Kidney (tissue), 14 donors: Measurements from ENCODE around the gene FRMD6. TPM values are rescaled to one million over a fixed set of nuclear protein-coding genes. Genes with fewer than 3 reads are reported as not detected.
"Not testable (repeated sequence)": the region's sequence is repeated elsewhere in the genome, so short reads cannot be mapped to it uniquely, and the experiment has no call there.

Experiments used
- DNase-seq, 5 donors: peaks; one replicate each; pipeline ENCODE4 v3.0.0-alpha.2; 2013 to 2020
- FAIRE-seq: peaks from 2 replicates; lab custom pipeline; 2012; peaks lifted over from hg19 to GRCh38; lab: Jason Lieb, UNC
- H3K27ac ChIP-seq, 2 donors: one replicate each; pipeline ENCODE4 v1.7.0; 2013; ENCODE audit warnings: low read depth in 2 of 2, low read length in 2 of 2, inconsistent platforms in 1 of 2
- H3K27me3 ChIP-seq: one replicate; pipeline ENCODE4 v1.7.1; 2013; ENCODE audit warnings: low read length, inconsistent platforms; ENCODE audit not compliant: control insufficient read depth, insufficient read depth
- H3K36me3 ChIP-seq, 3 donors: one replicate each; pipeline versions ENCODE4 v1.7.0 to v1.7.1; 2013; ENCODE audit warnings: low read length in 3 of 3, control low read depth in 1 of 3, inconsistent platforms in 1 of 3; ENCODE audit not compliant: insufficient read depth in 3 of 3, control insufficient read depth in 2 of 3
- H3K4me1 ChIP-seq, 3 donors: one replicate each; pipeline versions ENCODE4 v1.7.0 to v1.7.1; 2013; ENCODE audit warnings: low read length in 3 of 3, inconsistent platforms in 1 of 3, low read depth in 1 of 3; ENCODE audit not compliant: control insufficient read depth in 2 of 3, insufficient read depth in 2 of 3
- H3K4me3 ChIP-seq, 3 donors: one replicate each; pipeline versions ENCODE4 v1.7.0 to v1.8.1; 2013; ENCODE audit warnings: low read length in 3 of 3, control low read depth in 1 of 3, inconsistent platforms in 1 of 3
- H3K9ac ChIP-seq, 3 donors: one replicate each; pipeline versions ENCODE4 v1.7.0 to v1.7.1; 2013; ENCODE audit warnings: low read length in 3 of 3, control low read depth in 1 of 3, inconsistent platforms in 1 of 3
- H3K9me3 ChIP-seq, 3 donors: one replicate each; pipeline versions ENCODE4 v1.7.0 to v1.7.1; 2013; ENCODE audit warnings: low read length in 3 of 3, control low read depth in 1 of 3, inconsistent platforms in 1 of 3; ENCODE audit not compliant: control insufficient read depth in 2 of 3, insufficient read depth in 1 of 3
- CTCF ChIP-seq: IDR thresholded peaks from 3 replicates; pipeline ENCODE4 v1.5.1; 2012; ENCODE audit warnings: mild to moderate bottlenecking, moderate library complexity, borderline replicate concordance; ENCODE audit not compliant: insufficient read depth; ENCODE audit errors: extremely low read depth
- intact Hi-C: fragments of 100-400 bp; cut with DNase I; formaldehyde crosslinking; loops from one replicate; pipeline ENCODE4 v1.11.1; 2022
- polyA plus RNA-seq: library from polyadenylated mRNA; stranded (reverse); fragments of 350-450 nt; fragmentation: Illumina TruSeq; extraction: RNeasy Lipid Tissue Mini Kit (QIAGEN cat#74804); gene quantifications from one replicate; pipeline ENCODE4 v1.2.3, GENCODE V29; 2014; ENCODE audit warnings: low read depth, low replicate concordance; ENCODE audit not compliant: insufficient read depth
- total RNA-seq: library from RNA; stranded (reverse); fragmentation: NEBNext Ultra II Directional; extraction: Animal tissue kit (Norgen Biotek cat#: 25700); gene quantifications from one replicate; pipeline ENCODE4 v1.2.1, GENCODE V29; 2021
- donor health status: control.
- donor health status: control.
- donor health status: control.
- donor health status: control.
- donor health status: control.
- donor health status: DM: yes; HTN: yes; CAD: no.
- donor health status: Normal renal cell carcinoma (clear cell type).

The FRMD6 gene
- total and polyA plus RNA-seq, 2 donors from 2014 or later = 2.4 to 16.5 TPM

DNA sequence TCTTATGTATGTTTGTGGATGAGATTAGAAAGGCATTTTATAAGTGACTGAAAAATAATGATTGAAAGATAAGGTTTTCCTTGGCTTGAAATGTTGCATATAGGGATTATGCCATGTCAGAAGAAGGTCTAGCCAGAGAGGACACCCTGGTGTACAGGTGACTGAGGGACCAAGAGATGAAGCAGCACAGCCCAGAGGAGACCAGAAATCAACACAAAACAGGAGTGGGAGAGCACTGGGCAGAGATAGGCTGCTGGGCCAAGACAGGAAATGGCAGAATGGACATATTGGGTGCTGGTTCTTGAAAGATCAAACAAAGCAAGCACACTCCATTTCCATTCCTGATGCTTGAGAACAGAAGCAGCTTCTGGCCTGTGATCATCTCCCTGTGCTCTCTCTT, 24.4 kb upstream of the FRMD6 start:
- intact Hi-C loops = no loop called here
- no peak for DNase-seq

GRCh38 chr14:51628238-51628637, 23.5 kb upstream of the FRMD6 start:
- Histone ChIP-seq H3K9me3 (no peaks in the 10 kb centered on the region), H3K4me3 (no peak overlapping the region), H3K27me3 (no peaks in the 10 kb centered on the region), H3K27ac (no peak overlapping the region), H3K36me3 (no peaks in the 10 kb centered on the region), H3K4me1 (no peaks in the 10 kb centered on the region), H3K9ac (no peak overlapping the region)
- intact Hi-C loops = no loop called here
- FAIRE-seq (no peak), DNase-seq (no peak)
- no peak for TF ChIP-seq CTCF

More for the DNA sequence above, 24.4 kb upstream of the FRMD6 start:
- no peak for TF ChIP-seq CTCF
- Histone ChIP-seq H3K4me1 (no peaks in the 10 kb centered on the region), H3K27ac (no peak overlapping the region), H3K36me3 (no peaks in the 10 kb centered on the region), H3K9me3 (no peaks in the 10 kb centered on the region), H3K4me3 (no peak overlapping the region), H3K27me3 (no peaks in the 10 kb centered on the region), H3K9ac (no peak overlapping the region)
- no peak for FAIRE-seq

DNA sequence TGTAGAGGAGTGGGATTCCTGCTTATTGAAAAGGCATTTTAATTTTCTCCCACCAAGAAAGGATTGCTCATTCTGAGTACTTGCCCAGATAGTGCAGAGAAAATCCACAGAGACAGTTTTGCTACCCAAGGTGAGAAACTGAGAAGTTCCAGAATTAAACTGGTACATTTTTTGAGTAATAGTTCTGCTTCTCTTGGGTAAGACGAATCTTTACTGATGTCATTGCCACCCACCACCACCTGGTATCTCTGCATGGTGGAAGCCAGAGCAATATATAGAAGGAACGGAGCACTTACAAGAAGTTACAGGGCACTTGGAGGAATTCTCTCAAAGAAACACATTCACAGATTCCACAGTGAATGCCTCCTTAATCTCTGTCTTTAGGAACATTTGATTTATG, 20.7 kb upstream of the FRMD6 start:
- no peak overlapping the region for H3K4me3 ChIP-seq
- H3K4me1 ChIP-seq = no peaks in the 10 kb centered on the region
- H3K36me3 ChIP-seq = no peaks in the 10 kb centered on the region
- H3K27ac ChIP-seq = no peak overlapping the region
- H3K27me3 ChIP-seq = no peaks in the 10 kb centered on the region
- TF ChIP-seq CTCF = no peak
- H3K9me3 ChIP-seq = no peaks in the 10 kb centered on the region
- DNase-seq (no peak), FAIRE-seq (no peak)
- H3K9ac ChIP-seq = no peak overlapping the region
- intact Hi-C loops = no loop called here

DNA sequence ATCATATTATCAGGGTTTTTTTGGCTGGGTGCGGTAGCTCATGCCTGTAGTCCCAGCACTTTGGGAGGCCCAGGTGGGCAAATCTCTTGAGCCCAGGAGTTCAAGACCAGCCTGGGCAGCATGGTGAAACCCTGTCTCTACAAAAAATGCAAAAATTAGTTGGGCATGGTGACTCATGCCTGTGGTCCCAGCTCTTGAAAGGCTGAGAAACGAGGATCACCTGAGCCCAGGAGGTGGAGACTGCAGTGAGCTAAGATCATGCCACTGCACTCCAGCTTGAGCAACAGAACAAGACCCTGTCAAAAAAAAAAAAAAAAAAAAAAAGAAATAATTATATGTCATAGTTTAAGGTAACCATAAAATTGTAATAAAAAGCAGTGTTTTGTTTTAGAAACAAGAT, 18.4 kb upstream of the FRMD6 start:
- FAIRE-seq, intact Hi-C loops, DNase-seq, H3K4me3 ChIP-seq, H3K4me1 ChIP-seq, H3K36me3 ChIP-seq, H3K9me3 ChIP-seq, H3K27ac ChIP-seq, H3K9ac ChIP-seq, H3K27me3 ChIP-seq: not testable (repeated sequence)
